Measurements from ENCODE around the gene GPC5.

The GPC5 gene

GRCh38 chr13:91709180-91709579 lies 310.8 kb downstream of the GPC5 start:
- no peak for DNase-seq (ENCODE audit: low read depth in 2 of 2)

GRCh38 chr13:91710733-91711132 lies 312.3 kb downstream of the GPC5 start:
- no peak for DNase-seq (ENCODE audit: low read depth in 2 of 2)

- no peak for DNase-seq (ENCODE audit: low read depth in 2 of 2)
These were observed 316.4 kb downstream of the GPC5 start for GRCh38 chr13:91714855-91715254.

- DNase-seq (ENCODE audit: low read depth in 2 of 2), result no peak
These were observed 318.1 kb downstream of the GPC5 start for GRCh38 chr13:91716436-91717065.

- no peak for DNase-seq (ENCODE audit: low read depth in 2 of 2)
These were observed 320.6 kb downstream of the GPC5 start for GRCh38 chr13:91719033-91719432.

GRCh38 chr13:91721413-91721812 lies 323.0 kb downstream of the GPC5 start:
- no peak for DNase-seq (ENCODE audit: low read depth in 2 of 2)

GRCh38 chr13:91722267-91722884 lies 324.0 kb downstream of the GPC5 start:
- DNase-seq (ENCODE audit: low read depth in 2 of 2), result no peak

GRCh38 chr13:91724591-91724990 lies 326.2 kb downstream of the GPC5 start:
- no peak for DNase-seq (ENCODE audit: low read depth in 2 of 2)

GRCh38 chr13:91725646-91726045 lies 327.2 kb downstream of the GPC5 start:
- no peak for DNase-seq (ENCODE audit: low read depth in 2 of 2)

GRCh38 chr13:91726671-91727070 lies 328.2 kb downstream of the GPC5 start:
- no peak for DNase-seq (ENCODE audit: low read depth in 2 of 2)

- no peak for DNase-seq (ENCODE audit: low read depth in 2 of 2)
These were observed 331.4 kb downstream of the GPC5 start for GRCh38 chr13:91729859-91730258.

GRCh38 chr13:91739751-91740150 lies 341.3 kb downstream of the GPC5 start:
- no peak for DNase-seq (ENCODE audit: low read depth in 2 of 2)

GRCh38 chr13:91740756-91741155 lies 342.3 kb downstream of the GPC5 start:
- no peak for DNase-seq (ENCODE audit: low read depth in 2 of 2)

GRCh38 chr13:91741925-91742324 lies 343.5 kb downstream of the GPC5 start:
- no peak for DNase-seq (ENCODE audit: low read depth in 2 of 2)

- DNase-seq (ENCODE audit: low read depth in 2 of 2), result no peak
These were observed 345.9 kb downstream of the GPC5 start for GRCh38 chr13:91744284-91744683.

GRCh38 chr13:91745967-91746366 lies 347.5 kb downstream of the GPC5 start:
- DNase-seq (ENCODE audit: low read depth in 2 of 2), result no peak

GRCh38 chr13:91747186-91747585 lies 348.8 kb downstream of the GPC5 start:
- DNase-seq (ENCODE audit: low read depth in 2 of 2), result no peak

GRCh38 chr13:91748416-91749089 lies 350.1 kb downstream of the GPC5 start:
- no peak for DNase-seq (ENCODE audit: low read depth in 2 of 2)

GRCh38 chr13:91758724-91759123 lies 360.3 kb downstream of the GPC5 start:
- no peak for DNase-seq (ENCODE audit: low read depth in 2 of 2)

GRCh38 chr13:91762957-91763356 lies 364.5 kb downstream of the GPC5 start:
- no peak for DNase-seq (ENCODE audit: low read depth in 2 of 2)

GRCh38 chr13:91764527-91764926 lies 366.1 kb downstream of the GPC5 start:
- DNase-seq (ENCODE audit: low read depth in 2 of 2), result no peak

GRCh38 chr13:91767651-91768050 lies 369.2 kb downstream of the GPC5 start:
- DNase-seq (ENCODE audit: low read depth in 2 of 2), result no peak

- DNase-seq (ENCODE audit: low read depth in 2 of 2), result no peak
These were observed 370.3 kb downstream of the GPC5 start for GRCh38 chr13:91768746-91769145.

All from stimulated activated CD4-positive, alpha-beta T cell treated with anti-CD3 and anti-CD28 coated beads, Interleukin-1b, Interleukin-23, amount 100 ng/mL, for 4 hours (primary cell).